Common myeloid progenitor, CD34-positive (primary cell): Measurements from ENCODE around the gene AGAP1.
"Not testable (repeated sequence)": the region's sequence is repeated elsewhere in the genome, so short reads cannot be mapped to it uniquely, and the experiment has no call there.

ENCODE experiments used
- CTCF ChIA-PET: fragments of 350-600 bp; sonication (Branson Sonifier 250); formaldehyde crosslinking; loops from one replicate; lab custom pipeline; 2021; ENCODE audit warnings: antibody characterized with exemption; lab: Charles Lee
- POLR2A ChIA-PET: fragments of 350-600 bp; sonication (Branson Sonifier 250); formaldehyde crosslinking; loops from one replicate; lab custom pipeline; 2021; ENCODE audit warnings: antibody characterized with exemption; lab: Charles Lee
- DNase-seq, 3 donors: peaks; one replicate each; pipeline versions ENCODE4 v3.0.0 to v3.0.0-alpha.2; 2013
- H3K27ac ChIP-seq, 2 experiments: 1 replicate in 1 of 2; 2 replicates in 1 of 2; pipeline ENCODE4 v1.7.0; 2013; ENCODE audit warnings: inconsistent platforms in 2 of 2, low read length in 2 of 2, mild to moderate bottlenecking in 2 of 2, low read depth in 1 of 2, moderate library complexity in 1 of 2; ENCODE audit not compliant: severe bottlenecking in 2 of 2, insufficient read depth in 1 of 2, poor library complexity in 1 of 2
- H3K27me3 ChIP-seq, 5 experiments: replicated peaks in 2 of 5; 1 replicate in 3 of 5; 2 replicates in 2 of 5; pipeline versions ENCODE4 v1.6.1 to v1.7.0; 2013; ENCODE audit warnings: low read length in 4 of 5, mild to moderate bottlenecking in 2 of 5, moderate library complexity in 2 of 5, inconsistent platforms in 1 of 5; ENCODE audit not compliant: insufficient read depth in 5 of 5, control insufficient read depth in 4 of 5
- H3K36me3 ChIP-seq, 4 experiments: 1 replicate in 2 of 4; 2 replicates in 2 of 4; pipeline versions ENCODE4 v1.6.1 to v1.7.0; 2013; ENCODE audit warnings: low read length in 3 of 4, control low read depth in 1 of 4, mild to moderate bottlenecking in 1 of 4; ENCODE audit not compliant: control insufficient read depth in 4 of 4, insufficient read depth in 4 of 4
- H3K4me1 ChIP-seq, 4 experiments: 1 replicate in 3 of 4; 2 replicates in 1 of 4; pipeline versions ENCODE4 v1.6.1 to v1.7.1; 2013; ENCODE audit warnings: low read length in 3 of 4, mild to moderate bottlenecking in 3 of 4, control low read depth in 1 of 4, inconsistent platforms in 1 of 4, moderate library complexity in 1 of 4; ENCODE audit not compliant: control insufficient read depth in 4 of 4, insufficient read depth in 4 of 4; ENCODE audit errors: control extremely low read depth in 1 of 4
- H3K4me3 ChIP-seq, 7 experiments: 1 replicate in 4 of 7; 2 replicates in 3 of 7; pipeline versions ENCODE4 v1.5.1 to v1.7.0; 2013; ENCODE audit warnings: mild to moderate bottlenecking in 7 of 7, low read length in 6 of 7, moderate library complexity in 6 of 7, inconsistent platforms in 2 of 7, low read depth in 2 of 7, control low read depth in 1 of 7; ENCODE audit not compliant: insufficient read depth in 4 of 7, control insufficient read depth in 1 of 7; ENCODE audit errors: extremely low read depth in 1 of 7
- H3K9me3 ChIP-seq, 5 experiments: 1 replicate in 4 of 5; 2 replicates in 1 of 5; pipeline versions ENCODE4 v1.6.1 to v1.7.1; 2013; ENCODE audit warnings: low read length in 4 of 5, mild to moderate bottlenecking in 2 of 5, inconsistent platforms in 1 of 5, low read depth in 1 of 5, moderate library complexity in 1 of 5; ENCODE audit not compliant: control insufficient read depth in 4 of 5, insufficient read depth in 2 of 5; ENCODE audit errors: control extremely low read depth in 1 of 5
- WGBS: methylation state at CpG from one replicate; pipeline ENCODE4 v1.1.5; 2013; ENCODE audit not compliant: insufficient coverage; 5-methylcytosine and 5-hydroxymethylcytosine counted together

Gene AGAP1

DNA sequence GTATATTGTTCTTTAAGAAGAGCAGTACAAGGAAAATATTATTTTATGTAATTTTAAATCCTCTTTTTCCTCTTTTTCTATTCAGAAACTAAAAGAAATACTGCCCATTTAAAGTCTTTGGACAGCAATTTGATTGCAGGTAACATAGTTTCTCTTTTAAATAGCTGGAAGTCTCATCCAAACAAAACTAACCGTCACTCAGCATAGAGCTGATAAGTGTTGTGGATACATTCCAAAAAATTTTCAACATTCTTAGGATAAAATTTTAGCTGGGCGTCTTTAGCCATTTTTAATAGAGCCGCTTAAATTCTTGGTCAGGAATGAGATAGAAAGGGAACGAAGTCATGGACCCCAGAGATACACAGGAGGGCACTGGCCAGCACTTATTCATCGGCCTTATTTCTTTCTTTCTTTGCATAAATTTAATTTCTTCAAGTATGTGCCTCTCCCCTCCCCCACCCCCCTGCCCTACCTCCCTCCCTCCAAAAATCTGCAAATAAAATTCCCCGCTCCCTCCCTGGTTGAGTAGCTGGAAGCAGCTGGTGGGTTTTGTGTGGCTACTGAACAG, 592.6 kb downstream of the AGAP1 start:
- WGBS, result 97% methylated on average over 3 of the region's 6 CpGs

DNA sequence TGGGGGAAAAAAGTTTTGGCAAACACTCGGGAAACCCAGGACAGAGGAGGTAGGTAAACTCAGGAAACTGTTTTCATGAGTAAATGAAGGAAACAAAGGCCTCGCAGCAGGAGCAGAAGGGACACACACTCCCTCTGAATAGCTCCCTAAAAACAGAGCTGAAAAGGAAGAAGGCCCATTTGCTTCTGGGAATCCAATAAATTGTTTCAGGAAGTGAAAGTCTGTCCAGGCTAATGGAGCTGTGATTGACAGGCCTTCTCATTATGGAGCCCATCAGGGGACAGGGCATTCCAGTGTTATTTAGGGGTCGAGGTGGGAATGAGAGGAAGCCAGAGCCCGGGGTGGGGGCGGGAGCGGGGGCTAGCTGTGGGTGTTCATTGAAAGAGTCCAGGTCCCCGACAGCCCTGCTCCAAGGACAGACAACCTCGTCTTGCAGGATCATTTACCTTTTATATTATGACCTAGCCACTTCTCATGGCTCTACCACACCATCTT, 593.2 kb downstream of the AGAP1 start:
- Histone ChIP-seq H3K4me3 (no peak overlapping the region), H3K4me1 (no peaks in the 10 kb centered on the region), H3K27me3 (peaks cover 0 to 21% (median 2%) of the 10 kb centered on the region in 5 experiments), H3K36me3 (no peaks in the 10 kb centered on the region), H3K9me3 (no peaks in the 10 kb centered on the region), H3K27ac (no peak overlapping the region)
- 83% methylated on average over 6 of the region's 8 CpGs for WGBS
- DNase-seq, result no peak
- CTCF ChIA-PET, result no interaction called here
- POLR2A ChIA-PET, result no interaction called here

More for the DNA sequence above, 592.6 kb downstream of the AGAP1 start:
- peaks cover 0 to 21% (median 3%) of the 10 kb centered on the region in 5 experiments for H3K27me3 ChIP-seq
- H3K36me3 ChIP-seq, result no peaks in the 10 kb centered on the region
- POLR2A ChIA-PET, result no interaction called here
- DNase-seq, result no peak
- no peaks in the 10 kb centered on the region for H3K4me1 ChIP-seq
- CTCF ChIA-PET, result no interaction called here
- H3K4me3 ChIP-seq, result no peak overlapping the region
- H3K27ac ChIP-seq, result no peak overlapping the region
- no peaks in the 10 kb centered on the region for H3K9me3 ChIP-seq

- Histone ChIP-seq H3K27me3 (peaks cover 0 to 21% (median 2%) of the 10 kb centered on the region in 5 experiments), H3K9me3 (no peaks in the 10 kb centered on the region), H3K4me1 (no peaks in the 10 kb centered on the region), H3K4me3 (no peak overlapping the region), H3K27ac (no peak overlapping the region), H3K36me3 (no peaks in the 10 kb centered on the region)
- WGBS, result 96% methylated on average over 5 of the region's 8 CpGs
- ChIA-PET POLR2A (no interaction called here), CTCF (no interaction called here)
- DNase-seq, result no peak
These were observed 594.7 kb downstream of the AGAP1 start for GRCh38 chr2:236088368-236089057.

GRCh38 chr2:236089271-236090026, 595.6 kb downstream of the AGAP1 start:
- Histone ChIP-seq H3K27me3 (peaks cover 0 to 19% (median 1%) of the 10 kb centered on the region in 5 experiments), H3K36me3 (no peaks in the 10 kb centered on the region), H3K4me1 (no peaks in the 10 kb centered on the region), H3K9me3 (no peaks in the 10 kb centered on the region), H3K4me3 (no peak overlapping the region), H3K27ac (no peak overlapping the region)
- no peak for DNase-seq
- 92% methylated on average over 11 of the region's 12 CpGs for WGBS
- POLR2A ChIA-PET, result no interaction called here
- CTCF ChIA-PET, result no interaction called here

DNA sequence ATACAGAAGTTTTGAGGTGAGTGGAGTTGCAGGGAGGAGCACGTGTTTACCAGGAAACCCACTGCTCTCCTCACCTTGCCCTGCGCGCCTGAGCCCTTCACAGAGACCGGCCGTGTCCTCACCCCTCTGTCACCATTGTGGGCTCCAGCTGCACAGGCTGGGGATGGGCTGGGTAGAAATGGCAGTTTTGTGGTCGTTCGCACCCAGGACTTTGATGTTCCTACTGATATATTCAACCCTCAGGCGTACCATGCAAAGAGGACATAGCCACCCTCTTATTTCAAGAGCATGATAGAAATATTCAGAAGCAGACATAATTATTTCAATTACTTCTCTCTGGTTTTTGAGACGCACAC, 596.2 kb downstream of the AGAP1 start:
- no peak overlapping the region for H3K27ac ChIP-seq
- 100% methylated on average over 1 of the region's 9 CpGs for WGBS
- H3K4me3 ChIP-seq, result no peak overlapping the region
- no peak for DNase-seq
- ChIA-PET CTCF (no interaction called here), POLR2A (no interaction called here)
- no peaks in the 10 kb centered on the region for H3K36me3 ChIP-seq
- peaks cover 0 to 19% (median 1%) of the 10 kb centered on the region in 5 experiments for H3K27me3 ChIP-seq
- no peaks in the 10 kb centered on the region for H3K4me1 ChIP-seq
- H3K9me3 ChIP-seq, result no peaks in the 10 kb centered on the region

DNA sequence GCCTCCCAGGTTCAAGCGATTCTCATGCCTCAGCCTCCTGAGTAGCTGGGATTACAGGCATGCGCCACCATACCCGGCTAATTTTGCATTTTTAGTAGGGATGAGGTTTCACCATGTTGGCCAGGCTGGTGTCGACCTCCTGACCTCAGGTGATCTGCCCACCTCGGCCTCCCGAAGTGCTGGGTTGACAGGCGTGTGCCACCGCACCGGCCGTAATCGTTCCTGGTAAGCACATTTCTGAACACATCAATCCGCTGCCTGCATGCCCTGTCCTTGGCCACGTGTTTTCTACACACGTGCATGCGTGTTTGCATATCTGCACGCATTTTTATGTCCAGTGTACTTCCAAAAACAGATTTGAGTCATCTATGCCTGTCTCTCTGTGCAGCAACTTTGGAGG, 597.0 kb downstream of the AGAP1 start:
- H3K27me3 ChIP-seq, result peaks cover 0 to 19% (median 1%) of the 10 kb centered on the region in 5 experiments
- DNase-seq, POLR2A ChIA-PET, H3K36me3 ChIP-seq, CTCF ChIA-PET, H3K4me3 ChIP-seq, H3K27ac ChIP-seq, H3K4me1 ChIP-seq, H3K9me3 ChIP-seq: not testable (repeated sequence)
- 96% methylated on average over 14 of the region's 16 CpGs for WGBS

DNA sequence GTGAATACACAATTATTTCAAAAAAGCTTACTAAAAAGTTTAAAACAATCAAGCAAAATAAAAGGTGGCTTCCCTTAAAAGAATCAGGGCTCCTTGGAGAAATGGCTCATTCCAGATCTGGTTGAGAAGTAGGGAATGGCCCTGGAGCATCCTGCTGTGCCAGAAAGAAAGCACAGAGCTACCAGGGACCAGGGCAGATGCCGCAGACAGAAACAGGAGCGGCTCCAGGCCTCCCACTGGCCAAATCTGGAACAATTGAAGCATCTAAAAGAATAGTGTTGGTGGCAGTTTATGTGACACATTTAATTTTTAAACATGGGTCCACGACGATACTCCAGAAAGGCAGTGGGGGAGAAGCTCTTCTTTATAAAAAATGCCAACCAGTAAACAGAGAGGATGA, 598.9 kb downstream of the AGAP1 start:
- ChIA-PET CTCF (no interaction called here), POLR2A (no interaction called here)
- no peak overlapping the region for H3K4me3 ChIP-seq
- DNase-seq, result no peak
- no peaks in the 10 kb centered on the region for H3K36me3 ChIP-seq
- no peak overlapping the region for H3K27ac ChIP-seq
- 90% methylated on average over 4 of the region's 4 CpGs for WGBS
- H3K9me3 ChIP-seq, result no peaks in the 10 kb centered on the region
- H3K27me3 ChIP-seq, result peaks cover 0 to 13% (median 1%) of the 10 kb centered on the region in 5 experiments
- no peaks in the 10 kb centered on the region for H3K4me1 ChIP-seq
